Melanocyte of skin (primary cell): ENCODE data around the gene FAM90A1. TPM values are rescaled to one million over a fixed set of nuclear protein-coding genes. Genes with fewer than 3 reads are reported as not detected.

Source experiments
- total RNA-seq, 2 donors: library from RNA; depleted of rRNA; stranded (reverse); fragments of >200 nt; gene quantifications; 2 replicates each; pipeline ENCODE4 v1.2.3, GENCODE V29; 2012

Gene FAM90A1, protein sequence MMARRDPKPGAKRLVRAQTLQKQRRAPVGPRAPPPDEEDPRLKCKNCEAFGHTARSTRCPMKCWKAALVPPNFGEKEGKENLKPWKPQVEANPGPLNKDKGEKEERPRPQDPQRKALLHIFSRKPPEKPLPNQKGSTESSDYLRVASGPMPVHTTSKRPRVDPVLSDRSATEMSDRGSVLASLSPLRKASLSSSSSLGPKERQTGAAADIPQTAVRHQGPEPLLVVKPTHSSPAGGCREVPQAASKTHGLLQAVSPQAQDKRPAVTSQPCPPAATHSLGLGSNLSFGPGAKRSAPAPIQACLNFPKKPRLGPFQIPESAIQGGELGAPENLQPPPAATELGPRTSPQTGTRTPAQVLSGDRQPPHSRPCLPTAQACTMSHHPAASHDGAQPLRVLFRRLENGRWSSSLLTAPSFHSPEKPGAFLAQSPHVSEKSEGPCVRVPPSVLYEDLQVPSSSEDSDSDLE
- under 1 TPM in 1 of 2 donors, not detected in 1; under 0.01 TPM for total RNA-seq

DNA sequence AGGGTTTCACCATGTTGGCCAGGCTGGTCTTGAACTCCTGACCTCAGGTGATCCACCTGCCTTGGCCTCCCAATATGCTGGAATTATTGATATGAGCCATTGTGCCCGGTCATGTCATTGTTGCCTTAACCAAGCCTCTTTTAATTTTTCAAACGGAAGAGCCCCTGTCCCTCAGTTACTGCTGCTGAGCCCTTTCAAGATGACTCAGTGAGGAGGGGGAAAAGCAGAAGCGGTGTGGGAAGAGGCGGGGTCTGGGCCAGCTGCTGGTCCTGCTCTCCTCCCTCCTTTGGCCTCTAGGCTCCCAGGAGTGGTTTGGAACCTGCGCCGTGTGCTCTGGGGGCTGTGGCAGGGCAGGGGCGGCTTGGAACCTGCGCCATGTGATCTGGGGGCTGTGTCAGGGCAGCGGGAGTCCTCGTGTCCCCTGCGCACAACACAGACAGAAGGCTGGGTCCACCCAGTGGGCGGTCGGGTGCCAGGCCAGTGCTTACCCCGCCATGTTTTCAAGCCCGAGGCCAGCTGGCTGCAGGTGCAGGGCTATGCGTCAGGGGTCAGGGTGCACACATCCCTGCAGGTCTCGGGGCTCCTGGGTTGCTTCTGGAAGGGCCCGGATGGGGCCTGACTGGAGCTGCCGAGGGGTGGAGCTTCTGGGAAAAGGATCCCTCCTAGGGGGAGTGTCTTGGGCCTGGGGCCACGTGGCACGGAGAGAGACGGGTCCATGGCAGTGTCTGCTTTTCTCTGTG is at the start of gene FAM90A1:
Gene FAM90A1 (minus strand): TSS at position 627 of the 740 bp plus-strand sequence. CDS start 2,786 bp downstream, outside the sequence.

Other genes starting within 250 kb of the FAM90A1 start
- gene FOXJ2, start 194.9 kb downstream of the FAM90A1 start, total RNA-seq = 1 to 10 TPM; 6.0 to 7.6 TPM
- gene C3AR1, start 161.3 kb downstream of the FAM90A1 start, total RNA-seq = 1 to 10 TPM in 1 of 2 donors, under 1 TPM in 1; 0.69 to 7.3 TPM
- 10 to 100 TPM; 64.6 to 70.9 TPM for gene NECAP1, start 145.3 kb downstream of the FAM90A1 start, total RNA-seq
- gene CLEC4A, start 104.0 kb downstream of the FAM90A1 start, total RNA-seq = not detected
- gene ZNF705A, start 70.6 kb downstream of the FAM90A1 start, total RNA-seq = under 1 TPM in 1 of 2 donors, not detected in 1; under 0.01 TPM
- gene CLEC6A, start 228.3 kb upstream of the FAM90A1 start, total RNA-seq = not detected